ENCODE measurements around the gene LGALS16.
A peak's percentile ranks its signal among the peaks of the same experiment; 100 is the strongest.
"Not testable (repeated sequence)": the region's sequence is repeated elsewhere in the genome, so short reads cannot be mapped to it uniquely, and the experiment has no call there.

LGALS16 gene

DNA sequence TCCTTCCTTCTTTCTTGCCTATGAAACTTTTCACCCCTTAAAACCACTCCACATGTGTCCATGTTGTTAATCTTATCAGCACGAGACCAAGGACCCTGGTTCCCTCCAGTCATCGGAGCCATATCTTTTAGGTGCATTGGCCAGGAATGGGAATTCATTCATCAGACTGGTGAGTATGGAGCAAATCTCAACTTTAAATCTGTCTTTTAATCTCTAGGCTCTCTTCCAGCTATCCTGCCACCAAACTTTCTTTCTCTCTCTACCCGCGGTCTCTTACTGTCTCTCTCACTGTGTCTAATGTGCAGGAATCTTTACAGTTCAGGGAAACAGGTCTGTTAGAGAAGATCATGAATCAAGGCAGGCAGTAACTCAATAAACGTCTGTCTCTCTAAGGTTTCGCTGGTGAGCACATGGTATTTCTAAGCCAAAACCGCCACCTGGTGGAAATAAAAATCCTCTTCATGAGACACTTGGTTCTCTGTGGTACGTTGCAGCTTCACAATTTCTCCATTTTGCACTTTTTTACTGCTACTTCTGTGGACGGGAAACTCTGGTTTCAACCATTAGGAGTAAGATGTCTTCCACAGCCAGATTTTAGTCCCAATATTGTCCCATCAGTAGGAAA is 16.1 kb downstream of the LGALS16 start:
- H3K27me3 Mint-ChIP-seq (ENCODE audit: low read depth) = peaks cover 31% of the 10 kb centered on the region
- no peak overlapping the region for H3K27ac Mint-ChIP-seq
- H3K36me3 Mint-ChIP-seq (ENCODE audit: low read depth) = no peaks in the 10 kb centered on the region
- TF ChIP-seq CTCF (IDR thresholded peaks at IDR 0.05; ENCODE audit: unreplicated experiment in 3 of 3) = peak; percentile 47 to 63 (median 54)
- H3K4me1 Mint-ChIP-seq = no peaks in the 10 kb centered on the region
- peaks cover 3% of the 10 kb centered on the region for H3K9me3 Mint-ChIP-seq
- no peak overlapping the region for H3K4me3 Mint-ChIP-seq

DNA sequence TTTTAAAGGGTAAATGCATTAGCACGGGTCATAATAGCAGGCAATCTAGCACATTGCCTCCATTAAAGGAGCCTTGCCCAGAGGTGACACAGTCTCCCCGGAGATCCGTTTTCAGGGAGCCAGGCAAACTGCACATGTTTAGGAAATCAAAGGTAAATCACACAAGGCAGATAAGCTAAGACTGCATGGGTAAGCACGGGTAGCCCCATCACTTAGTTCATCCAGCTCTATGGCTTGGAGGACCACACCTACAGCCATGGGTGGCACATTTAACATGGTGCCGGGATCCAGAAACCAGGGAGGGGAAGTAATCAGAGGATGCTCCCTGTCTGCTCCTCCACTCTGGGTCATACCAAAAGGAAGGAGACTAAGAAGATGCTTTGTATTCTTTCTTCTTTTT is 16.8 kb downstream of the LGALS16 start:
- Mint-ChIP-seq H3K36me3 (ENCODE audit: low read depth) (no peaks in the 10 kb centered on the region), H3K27me3 (ENCODE audit: low read depth) (peaks cover 25% of the 10 kb centered on the region), H3K4me1 (no peaks in the 10 kb centered on the region), H3K4me3 (no peak overlapping the region), H3K9me3 (peaks cover 2% of the 10 kb centered on the region), H3K27ac (no peak overlapping the region)
- TF ChIP-seq CTCF (IDR thresholded peaks at IDR 0.05; ENCODE audit: unreplicated experiment in 3 of 3) = no peak

GRCh38 chr19:39673862-39674261 is 18.1 kb downstream of the LGALS16 start:
- not testable (repeated sequence) for H3K4me1 Mint-ChIP-seq; H3K36me3 Mint-ChIP-seq (ENCODE audit: low read depth); H3K27ac Mint-ChIP-seq; H3K9me3 Mint-ChIP-seq; H3K4me3 Mint-ChIP-seq
- H3K27me3 Mint-ChIP-seq (ENCODE audit: low read depth) = peaks cover 24% of the 10 kb centered on the region

GRCh38 chr19:39676004-39676403 is 20.3 kb downstream of the LGALS16 start:
- Mint-ChIP-seq H3K27ac (no peak overlapping the region), H3K27me3 (ENCODE audit: low read depth) (peaks cover 24% of the 10 kb centered on the region), H3K4me3 (no peak overlapping the region), H3K4me1 (peaks cover 17% of the 10 kb centered on the region), H3K9me3 (no peaks in the 10 kb centered on the region), H3K36me3 (ENCODE audit: low read depth) (no peaks in the 10 kb centered on the region)
- no peak for TF ChIP-seq CTCF (IDR thresholded peaks at IDR 0.05; ENCODE audit: unreplicated experiment in 3 of 3)

GRCh38 chr19:39677961-39678889 is 22.5 kb downstream of the LGALS16 start:
- Mint-ChIP-seq H3K27ac (peak overlapping the region; percentile 15 to 76 (median 46)), H3K9me3 (no peaks in the 10 kb centered on the region), H3K4me1 (peaks cover 17% of the 10 kb centered on the region), H3K27me3 (ENCODE audit: low read depth) (peaks cover 15% of the 10 kb centered on the region), H3K36me3 (ENCODE audit: low read depth) (no peaks in the 10 kb centered on the region), H3K4me3 (peak overlapping the region in 1 of 3 experiments; percentile 8)
- TF ChIP-seq CTCF (IDR thresholded peaks at IDR 0.05; ENCODE audit: unreplicated experiment in 3 of 3) = no peak

DNA sequence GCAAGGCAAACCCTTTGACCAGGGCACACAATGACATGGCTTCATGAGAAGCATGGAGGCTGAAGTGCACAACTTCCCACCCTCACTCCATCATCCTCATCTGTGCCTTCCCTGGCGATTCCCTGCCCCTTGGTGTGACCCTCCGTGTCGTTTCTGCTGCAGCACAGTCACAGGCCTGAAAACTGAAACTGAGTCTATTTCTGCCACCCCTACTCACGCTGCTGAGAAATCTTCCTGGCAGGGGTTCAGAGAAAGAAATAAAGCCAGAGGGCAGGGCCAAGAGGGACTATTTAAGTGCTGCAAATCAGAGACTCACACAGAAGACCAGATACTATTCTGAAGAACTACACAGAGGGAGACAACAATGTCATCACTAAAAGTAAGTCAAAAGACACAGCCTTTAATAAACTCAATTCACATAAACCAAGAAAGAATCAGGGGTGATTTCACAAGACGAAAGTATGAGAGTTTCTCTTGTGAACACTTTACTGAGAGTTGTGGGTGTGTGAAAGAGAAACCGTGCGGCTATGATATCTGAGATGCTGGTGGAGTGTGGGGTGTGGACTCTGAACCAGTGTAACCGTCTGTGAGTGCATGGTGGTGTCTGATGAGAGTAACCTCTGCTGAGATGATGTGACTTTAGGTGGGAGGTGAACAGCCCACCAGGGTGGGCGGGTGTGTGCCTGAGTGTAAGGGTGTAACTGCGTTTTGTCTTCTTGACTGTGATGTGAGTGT is 23.5 kb downstream of the LGALS16 start:
- Mint-ChIP-seq H3K27me3 (ENCODE audit: low read depth) (peaks cover 11% of the 10 kb centered on the region), H3K4me1 (peaks cover 17% of the 10 kb centered on the region), H3K27ac (no peak overlapping the region), H3K36me3 (ENCODE audit: low read depth) (no peaks in the 10 kb centered on the region), H3K4me3 (no peak overlapping the region), H3K9me3 (no peaks in the 10 kb centered on the region)
- no peak for TF ChIP-seq CTCF (IDR thresholded peaks at IDR 0.05; ENCODE audit: unreplicated experiment in 3 of 3)

Data from nephron (organoid).